ENCODE results near the gene HS6ST3.

GRCh38 chr13:96216543-96216942 lies 126.6 kb downstream of the HS6ST3 start:
- TF ChIP-seq, protein P1, sequence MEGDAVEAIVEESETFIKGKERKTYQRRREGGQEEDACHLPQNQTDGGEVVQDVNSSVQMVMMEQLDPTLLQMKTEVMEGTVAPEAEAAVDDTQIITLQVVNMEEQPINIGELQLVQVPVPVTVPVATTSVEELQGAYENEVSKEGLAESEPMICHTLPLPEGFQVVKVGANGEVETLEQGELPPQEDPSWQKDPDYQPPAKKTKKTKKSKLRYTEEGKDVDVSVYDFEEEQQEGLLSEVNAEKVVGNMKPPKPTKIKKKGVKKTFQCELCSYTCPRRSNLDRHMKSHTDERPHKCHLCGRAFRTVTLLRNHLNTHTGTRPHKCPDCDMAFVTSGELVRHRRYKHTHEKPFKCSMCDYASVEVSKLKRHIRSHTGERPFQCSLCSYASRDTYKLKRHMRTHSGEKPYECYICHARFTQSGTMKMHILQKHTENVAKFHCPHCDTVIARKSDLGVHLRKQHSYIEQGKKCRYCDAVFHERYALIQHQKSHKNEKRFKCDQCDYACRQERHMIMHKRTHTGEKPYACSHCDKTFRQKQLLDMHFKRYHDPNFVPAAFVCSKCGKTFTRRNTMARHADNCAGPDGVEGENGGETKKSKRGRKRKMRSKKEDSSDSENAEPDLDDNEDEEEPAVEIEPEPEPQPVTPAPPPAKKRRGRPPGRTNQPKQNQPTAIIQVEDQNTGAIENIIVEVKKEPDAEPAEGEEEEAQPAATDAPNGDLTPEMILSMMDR (IDR thresholded peaks at IDR 0.05; ENCODE audit: extremely low read depth in 1 of 2, insufficient read depth in 1 of 2, low read depth in 1 of 2, low read length in 2 of 2): no peak
- TF ChIP-seq MAX (IDR thresholded peaks at IDR 0.05; ENCODE audit: insufficient read depth, insufficient read length) (no peak), MYC (IDR thresholded peaks at IDR 0.05; ENCODE audit: low read depth, low read length) (no peak), POLR2A (IDR thresholded peaks at IDR 0.05; ENCODE audit: low read depth, low read length) (no peak), EZH2 (IDR thresholded peaks at IDR 0.05; ENCODE audit: borderline replicate concordance, low read depth, low read length, severe bottlenecking) (no peak), POLR2AphosphoS5 (IDR thresholded peaks at IDR 0.05; ENCODE audit: insufficient read depth, low read depth, low read length) (no peak)

Data from endothelial cell of umbilical vein (primary cell).